ENCODE data around the gene CGB5. TPM values are rescaled to one million over a fixed set of nuclear protein-coding genes. Genes with fewer than 3 reads are reported as not detected.
"Not testable (repeated sequence)": the region's sequence is repeated elsewhere in the genome, so short reads cannot be mapped to it uniquely, and the experiment has no call there.

The CGB5 gene
- total RNA-seq, 1 donor from 2014 or later, result 3.7 TPM

- no peaks in the 10 kb centered on the region for H3K9me3 Mint-ChIP-seq
- peak; percentile 14 for TF ChIP-seq CTCF (IDR thresholded peaks at IDR 0.05; ENCODE audit: unreplicated experiment)
- H3K36me3 Mint-ChIP-seq, result peaks cover 7% of the 10 kb centered on the region
- peak overlapping the region; percentile 13 for H3K4me3 Mint-ChIP-seq
- peaks cover 6% of the 10 kb centered on the region for H3K4me1 Mint-ChIP-seq
- DNase-seq (ENCODE audit: low spot score in 2 of 2, unreplicated experiment in 2 of 2), result no peak
- H3K27me3 Mint-ChIP-seq (ENCODE audit: low read depth), result peaks cover 41% of the 10 kb centered on the region
- no peak overlapping the region for H3K27ac Mint-ChIP-seq
These were observed 24.3 kb upstream of the CGB5 start for GRCh38 chr19:49019242-49019932.

GRCh38 chr19:49020342-49020741 lies 23.3 kb upstream of the CGB5 start:
- H3K4me1 Mint-ChIP-seq, result peaks cover 6% of the 10 kb centered on the region
- no peak for TF ChIP-seq CTCF (IDR thresholded peaks at IDR 0.05; ENCODE audit: unreplicated experiment)
- H3K36me3 Mint-ChIP-seq, result peaks cover 6% of the 10 kb centered on the region
- H3K9me3 Mint-ChIP-seq, result no peaks in the 10 kb centered on the region
- DNase-seq (ENCODE audit: low spot score in 2 of 2, unreplicated experiment in 2 of 2), result no peak
- H3K27ac Mint-ChIP-seq, result no peak overlapping the region
- no peak overlapping the region for H3K4me3 Mint-ChIP-seq
- H3K27me3 Mint-ChIP-seq (ENCODE audit: low read depth), result peaks cover 41% of the 10 kb centered on the region

- Mint-ChIP-seq H3K36me3 (no peaks in the 10 kb centered on the region), H3K4me1 (peaks cover 6% of the 10 kb centered on the region), H3K27me3 (ENCODE audit: low read depth) (peaks cover 41% of the 10 kb centered on the region), H3K9me3 (no peaks in the 10 kb centered on the region), H3K27ac (no peak overlapping the region), H3K4me3 (no peak overlapping the region)
- no peak for TF ChIP-seq CTCF (IDR thresholded peaks at IDR 0.05; ENCODE audit: unreplicated experiment)
- no peak for DNase-seq (ENCODE audit: low spot score in 2 of 2, unreplicated experiment in 2 of 2)
These were observed 22.4 kb upstream of the CGB5 start for GRCh38 chr19:49020931-49021895.

GRCh38 chr19:49022116-49022515 lies 21.5 kb upstream of the CGB5 start:
- TF ChIP-seq CTCF (IDR thresholded peaks at IDR 0.05; ENCODE audit: unreplicated experiment), result no peak
- no peaks in the 10 kb centered on the region for H3K36me3 Mint-ChIP-seq
- no peaks in the 10 kb centered on the region for H3K9me3 Mint-ChIP-seq
- H3K27ac Mint-ChIP-seq, result no peak overlapping the region
- peaks cover 41% of the 10 kb centered on the region for H3K27me3 Mint-ChIP-seq (ENCODE audit: low read depth)
- no peak for DNase-seq (ENCODE audit: low spot score in 2 of 2, unreplicated experiment in 2 of 2)
- peaks cover 6% of the 10 kb centered on the region for H3K4me1 Mint-ChIP-seq
- H3K4me3 Mint-ChIP-seq, result no peak overlapping the region

- not testable (repeated sequence) for H3K9me3 Mint-ChIP-seq; H3K4me1 Mint-ChIP-seq; H3K27ac Mint-ChIP-seq; H3K4me3 Mint-ChIP-seq; DNase-seq (ENCODE audit: low spot score in 2 of 2, unreplicated experiment in 2 of 2); H3K36me3 Mint-ChIP-seq
- peaks cover 31% of the 10 kb centered on the region for H3K27me3 Mint-ChIP-seq (ENCODE audit: low read depth)
These were observed 19.4 kb upstream of the CGB5 start, which contains the start of gene CGB3 for GRCh38 chr19:49024233-49024632. CGB3 (minus strand) TSS chr19:49024333; CDS start chr19:49023971, 362 bp downstream.

GRCh38 chr19:49025088-49025487 lies 18.6 kb upstream of the CGB5 start:
- DNase-seq (ENCODE audit: low spot score in 2 of 2, unreplicated experiment in 2 of 2); H3K4me3 Mint-ChIP-seq; H3K36me3 Mint-ChIP-seq; H3K9me3 Mint-ChIP-seq; H3K27ac Mint-ChIP-seq; H3K4me1 Mint-ChIP-seq: not testable (repeated sequence)
- peaks cover 23% of the 10 kb centered on the region for H3K27me3 Mint-ChIP-seq (ENCODE audit: low read depth)

GRCh38 chr19:49025599-49025998 lies 18.0 kb upstream of the CGB5 start:
- H3K27me3 Mint-ChIP-seq (ENCODE audit: low read depth), result peaks cover 18% of the 10 kb centered on the region
- DNase-seq (ENCODE audit: low spot score in 2 of 2, unreplicated experiment in 2 of 2); H3K4me1 Mint-ChIP-seq; H3K9me3 Mint-ChIP-seq; H3K36me3 Mint-ChIP-seq; H3K4me3 Mint-ChIP-seq; H3K27ac Mint-ChIP-seq: not testable (repeated sequence)

GRCh38 chr19:49028686-49029085 lies 15.0 kb upstream of the CGB5 start:
- peaks cover 13% of the 10 kb centered on the region for H3K27me3 Mint-ChIP-seq (ENCODE audit: low read depth)
- H3K36me3 Mint-ChIP-seq; H3K27ac Mint-ChIP-seq; DNase-seq (ENCODE audit: low spot score in 2 of 2, unreplicated experiment in 2 of 2); H3K4me3 Mint-ChIP-seq; H3K4me1 Mint-ChIP-seq; H3K9me3 Mint-ChIP-seq: not testable (repeated sequence)

- DNase-seq (ENCODE audit: low spot score in 2 of 2, unreplicated experiment in 2 of 2); H3K9me3 Mint-ChIP-seq; H3K4me1 Mint-ChIP-seq; H3K27ac Mint-ChIP-seq; H3K4me3 Mint-ChIP-seq; H3K36me3 Mint-ChIP-seq: not testable (repeated sequence)
- peaks cover 16% of the 10 kb centered on the region for H3K27me3 Mint-ChIP-seq (ENCODE audit: low read depth)
These were observed 13.9 kb upstream of the CGB5 start for GRCh38 chr19:49029749-49030148.
